ENCODE data around the gene FBXW7. TPM values are rescaled to one million over a fixed set of nuclear protein-coding genes. Genes with fewer than 3 reads are reported as not detected.

The FBXW7 gene
- polyA plus RNA-seq, 1 of the 3 experiments (the other 2 are of a cell fraction), result 7.7 TPM

- Histone ChIP-seq H3F3A (replicated peaks; ENCODE audit: insufficient read depth) (peaks cover 4% of the 10 kb centered on the region), H3K27me3 (ENCODE audit: insufficient read depth) (no peaks in the 10 kb centered on the region), H3K27ac (ENCODE audit: low read depth in 2 of 2, low read length in 1 of 2) (peak overlapping the region in 1 of 2 experiments; percentile 91; a peak in 2 of 4 replicates), H3K36me3 (replicated peaks in 1 of 2; ENCODE audit: control insufficient read depth in 1 of 2, insufficient read depth in 2 of 2, low read length in 1 of 2) (peaks cover 0 to 25% of the 10 kb centered on the region in 2 experiments), H3K9me2 (no peaks in the 10 kb centered on the region), H3K4me3 (ENCODE audit: low read depth in 2 of 2, low read length in 1 of 2) (peak overlapping the region; percentile 96 to 99), H4K20me1 (ENCODE audit: insufficient read depth) (peaks cover 50% of the 10 kb centered on the region), H2AFZ (ENCODE audit: low read depth) (0 out of 2 replicates have a peak overlapping the region, but pooled peaks have one; percentile 14), H3K4me2 (peak overlapping the region; percentile 92), H3K79me2 (ENCODE audit: insufficient read depth) (peaks cover 93% of the 10 kb centered on the region), H3K9me3 (no peaks in the 10 kb centered on the region), H3K9ac (peak overlapping the region; percentile 84), H3K4me1 (ENCODE audit: control insufficient read depth in 1 of 2, insufficient read depth in 2 of 2, low read depth in 1 of 2, low read length in 1 of 2) (peaks cover 8 to 18% of the 10 kb centered on the region in 2 experiments; a peak in 3 of 4 replicates)
- DNase-seq, result peak; percentile 52
- TF ChIP-seq FOXJ3 (CRISPR knock-in tag; IDR thresholded peaks at IDR 0.05), result no peak
- TF ChIP-seq TCF12 (IDR thresholded peaks at IDR 0.05), result no peak
- TF ChIP-seq TEAD4 (IDR thresholded peaks at IDR 0.05; ENCODE audit: borderline replicate concordance, insufficient read depth), result no peak
- TF ChIP-seq TAF1 (IDR thresholded peaks at IDR 0.05; ENCODE audit: borderline replicate concordance, low read depth, low read length), result no peak
- CTCF ChIA-PET, result interaction anchor here (0.9 to 2.3 kb wide), 3 partner anchors 80 to 105 kb away, joined by 3 to 10 read pairs (median 8); no protein-coding TSS in a partner anchor
- POLR2A ChIA-PET, result no interaction called here
- WGBS (ENCODE audit: low lambda C conversion rate), result 3% methylated on average over 30 of the region's 45 CpGs
Measured at GRCh38 chr4:152534541-152535359, 1.1 kb downstream of the FBXW7 start.

- no peak overlapping the region for H3K4me3 ChIP-seq (ENCODE audit: low read depth in 2 of 2, low read length in 1 of 2)
- ChIA-PET POLR2A (interaction anchor here (0.6 kb wide), 1 partner anchor 1176 kb away, joined by 3 read pairs; no protein-coding TSS in a partner anchor), CTCF (interaction anchor here (0.6 to 2.4 kb wide), 2 partner anchors 30 to 43 kb away, joined by 3 to 10 read pairs; no protein-coding TSS in a partner anchor)
- peaks cover 93% of the 10 kb centered on the region for H3K79me2 ChIP-seq (ENCODE audit: insufficient read depth)
- peaks cover 8 to 11% of the 10 kb centered on the region in 2 experiments; a peak in 2 of 4 replicates for H3K4me1 ChIP-seq (ENCODE audit: control insufficient read depth in 1 of 2, insufficient read depth in 2 of 2, low read depth in 1 of 2, low read length in 1 of 2)
- no peak overlapping the region for H2AFZ ChIP-seq (ENCODE audit: low read depth)
- WGBS (ENCODE audit: low lambda C conversion rate), result 92% methylated on average over 3 of the region's 3 CpGs
- peaks cover 0 to 8% of the 10 kb centered on the region in 2 experiments for H3K36me3 ChIP-seq (replicated peaks in 1 of 2; ENCODE audit: control insufficient read depth in 1 of 2, insufficient read depth in 2 of 2, low read length in 1 of 2)
- H3F3A ChIP-seq (replicated peaks; ENCODE audit: insufficient read depth), result peaks cover 1% of the 10 kb centered on the region
- no peak for TF ChIP-seq EZH2phosphoT487 (IDR thresholded peaks at IDR 0.05; ENCODE audit: borderline replicate concordance, low read depth)
- no peak for TF ChIP-seq POLR2AphosphoS5 (IDR thresholded peaks at IDR 0.05; ENCODE audit: low read depth, low read length)
- no peak for TF ChIP-seq TAF1 (IDR thresholded peaks at IDR 0.05; ENCODE audit: borderline replicate concordance, low read depth, low read length)
- no peak for TF ChIP-seq ELF1 (IDR thresholded peaks at IDR 0.05)
- TF ChIP-seq JUND (IDR thresholded peaks at IDR 0.05), result no peak
- no peak for TF ChIP-seq GATA2 (CRISPR knock-in tag; IDR thresholded peaks at IDR 0.05)
- TF ChIP-seq ZBTB33 (IDR thresholded peaks at IDR 0.05; ENCODE audit: borderline replicate concordance, low read depth), result no peak
- no peak for TF ChIP-seq CHD2 (IDR thresholded peaks at IDR 0.05; ENCODE audit: low read length, partially characterized antibody)
- no peak for TF ChIP-seq NFIC (IDR thresholded peaks at IDR 0.05; ENCODE audit: borderline replicate concordance)
- TF ChIP-seq CTCF (IDR thresholded peaks at IDR 0.05), result no peak
- no peak for TF ChIP-seq IRF3 (IDR thresholded peaks at IDR 0.05; ENCODE audit: low read depth, low read length)
- TF ChIP-seq PBX3 (IDR thresholded peaks at IDR 0.05), result no peak
- H3K27ac ChIP-seq (ENCODE audit: low read depth in 2 of 2, low read length in 1 of 2), result no peak overlapping the region
- no peak overlapping the region for H3K4me2 ChIP-seq
- H3K27me3 ChIP-seq (ENCODE audit: insufficient read depth), result no peaks in the 10 kb centered on the region
- H3K9me2 ChIP-seq, result no peaks in the 10 kb centered on the region
- no peak overlapping the region for H3K9ac ChIP-seq
- DNase-seq, result no peak
- peaks cover 60% of the 10 kb centered on the region for H4K20me1 ChIP-seq (ENCODE audit: insufficient read depth)
- H3K9me3 ChIP-seq, result no peaks in the 10 kb centered on the region
Measured at GRCh38 chr4:152531479-152531878, 4.4 kb downstream of the FBXW7 start.
